ENCODE data around the gene RPL39L. TPM values are rescaled to one million over a fixed set of nuclear protein-coding genes. Genes with fewer than 3 reads are reported as not detected.

The RPL39L gene
- 9.3 and 13.2 TPM in 2 replicates for total RNA-seq

GRCh38 chr3:187139126-187139894 lies at the start of gene RPL39L:
Gene RPL39L (minus strand): TSS chr3:187139496. CDS start chr3:187121300, 18,196 bp downstream.

Other genes starting within 250 kb of the RPL39L start
- 2.1 and 6.5 TPM in 2 replicates for gene ST6GAL1, start 209.0 kb downstream of the RPL39L start, total RNA-seq
- gene RTP1, start 58.0 kb upstream of the RPL39L start, total RNA-seq = not detected in 2 replicates
- gene MASP1, start 152.2 kb upstream of the RPL39L start, total RNA-seq = 0.15 and 1.4 TPM in 2 replicates
- 1.6 and 3.0 TPM in 2 replicates for gene RTP4, start 228.9 kb upstream of the RPL39L start, total RNA-seq